NCI-H2227 (cell line): Measurements from ENCODE around the gene DPYD.

Source experiments
- DNase-seq: peaks from one replicate; lab custom pipeline; 2025; ENCODE audit not compliant: unreplicated experiment; lab: John Stamatoyannopoulos, UW

Gene DPYD

GRCh38 chr1:97792655-97793054 lies 128.2 kb downstream of the DPYD start:
- no peak for DNase-seq

DNA sequence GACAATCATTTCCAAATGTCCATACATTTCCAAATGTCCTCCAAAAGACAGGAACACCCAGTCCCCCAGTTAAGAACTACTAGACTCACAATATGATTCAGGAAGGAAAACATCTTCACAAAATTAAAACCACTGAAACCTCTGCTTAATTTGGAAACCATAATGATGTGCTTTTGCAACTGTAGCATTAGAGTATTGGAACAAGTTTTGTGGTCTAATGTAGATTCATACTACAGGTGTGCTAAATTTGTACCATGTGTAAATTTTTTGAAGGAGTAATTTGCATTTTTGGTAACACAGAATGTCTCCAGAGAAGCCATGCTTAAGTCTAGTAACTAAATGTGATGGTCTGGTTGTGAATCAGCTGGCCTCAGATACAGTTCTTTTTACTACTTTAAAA lies 129.6 kb downstream of the DPYD start:
- DNase-seq = no peak

DNA sequence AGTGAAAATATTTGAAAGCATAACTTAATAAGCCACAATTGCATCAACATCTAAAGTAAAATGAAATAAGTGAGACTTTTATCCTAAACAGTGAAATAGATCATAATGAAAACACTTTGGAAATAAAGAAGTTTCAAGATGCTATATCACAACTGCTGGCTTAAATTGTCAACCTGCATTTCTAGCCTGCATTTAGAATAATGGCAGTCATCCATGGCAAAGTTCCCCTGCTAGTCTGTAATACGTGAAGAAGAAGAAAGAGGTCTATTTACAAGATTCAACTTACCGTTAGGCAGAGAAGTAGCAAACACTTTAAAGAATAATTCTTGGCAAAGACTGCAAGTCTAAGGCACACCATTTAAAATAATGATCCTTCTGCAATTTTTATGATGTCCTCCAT lies 133.6 kb downstream of the DPYD start:
- no peak for DNase-seq

DNA sequence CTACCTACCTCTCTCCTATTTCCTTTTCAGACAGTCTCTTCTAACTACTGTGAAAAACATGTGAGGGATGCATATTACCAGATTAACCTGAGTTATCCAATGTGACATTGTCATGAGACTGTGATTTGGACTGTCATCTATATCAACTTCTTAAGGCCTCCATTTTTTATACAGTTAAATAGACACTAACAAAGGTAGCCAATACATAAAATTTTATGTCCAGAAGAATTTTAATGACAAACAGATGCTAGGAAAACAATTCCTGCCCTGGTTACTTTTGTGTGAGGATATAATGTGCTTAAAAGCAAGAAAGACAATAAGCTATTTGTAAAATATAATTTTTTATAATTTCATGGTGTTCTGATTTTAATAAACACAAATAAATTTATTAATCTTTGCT lies 136.2 kb downstream of the DPYD start:
- DNase-seq = no peak

DNA sequence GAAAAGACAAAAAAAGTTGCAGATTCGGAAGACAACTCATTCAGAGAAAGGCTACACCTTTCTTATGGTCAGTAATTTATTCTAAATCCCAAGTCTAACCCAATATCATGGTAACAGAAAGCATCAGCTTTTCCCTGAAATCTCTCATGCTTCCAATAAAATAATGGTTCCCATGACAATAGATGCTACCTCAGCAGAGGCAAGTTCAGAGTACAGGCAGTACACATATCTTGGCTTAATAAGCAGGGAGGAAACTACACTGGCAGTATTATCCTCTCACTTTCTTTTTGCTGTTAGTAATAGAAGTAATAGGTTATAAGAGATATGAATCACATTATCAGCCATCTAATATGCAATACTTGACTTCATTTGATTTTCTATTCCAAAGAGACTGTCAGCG lies 137.1 kb downstream of the DPYD start:
- no peak for DNase-seq

- DNase-seq = no peak
Measured at GRCh38 chr1:97781762-97782337, 139.0 kb downstream of the DPYD start.

DNA sequence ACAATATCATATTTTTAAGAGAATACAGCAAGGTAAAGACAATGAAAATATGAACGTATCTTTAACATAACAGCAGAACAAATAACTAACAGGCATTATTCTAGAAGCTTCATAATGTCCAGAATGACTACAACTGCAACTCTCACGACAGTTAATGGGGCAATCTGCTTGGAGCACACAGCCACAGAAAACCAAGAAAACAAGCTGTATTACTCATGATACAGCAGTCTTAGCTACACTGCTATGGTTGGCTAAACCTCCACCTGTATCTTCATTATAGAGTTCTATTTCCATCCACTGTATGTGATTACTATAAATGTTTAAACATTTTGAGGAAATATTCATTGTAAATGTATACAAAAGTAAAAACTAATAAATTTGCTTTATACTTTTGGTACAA lies 139.9 kb downstream of the DPYD start:
- no peak for DNase-seq

GRCh38 chr1:97778718-97779117 lies 142.1 kb downstream of the DPYD start:
- no peak for DNase-seq

GRCh38 chr1:97770376-97770775 lies 150.5 kb downstream of the DPYD start:
- DNase-seq = no peak

- DNase-seq = no peak
Measured at GRCh38 chr1:97767381-97767780, 153.5 kb downstream of the DPYD start.

DNA sequence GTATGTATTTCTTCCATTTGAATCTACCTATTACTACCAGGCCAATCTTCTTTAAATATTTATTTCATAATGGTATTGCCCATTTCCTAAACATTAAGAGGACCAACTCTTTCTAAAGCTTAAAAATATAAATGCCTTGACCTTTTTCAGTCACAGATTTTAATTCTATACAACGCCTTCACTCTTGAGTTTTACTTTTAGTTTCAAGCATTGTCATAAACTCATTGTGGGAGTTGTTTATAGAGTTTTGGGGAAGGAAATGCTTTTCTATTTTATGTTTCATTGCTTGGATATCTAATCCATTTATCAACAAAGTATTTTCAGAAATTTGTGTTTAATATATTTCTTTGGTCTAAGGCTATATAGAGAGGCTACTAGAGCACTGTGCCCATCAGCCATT lies 155.8 kb downstream of the DPYD start:
- DNase-seq = no peak

DNA sequence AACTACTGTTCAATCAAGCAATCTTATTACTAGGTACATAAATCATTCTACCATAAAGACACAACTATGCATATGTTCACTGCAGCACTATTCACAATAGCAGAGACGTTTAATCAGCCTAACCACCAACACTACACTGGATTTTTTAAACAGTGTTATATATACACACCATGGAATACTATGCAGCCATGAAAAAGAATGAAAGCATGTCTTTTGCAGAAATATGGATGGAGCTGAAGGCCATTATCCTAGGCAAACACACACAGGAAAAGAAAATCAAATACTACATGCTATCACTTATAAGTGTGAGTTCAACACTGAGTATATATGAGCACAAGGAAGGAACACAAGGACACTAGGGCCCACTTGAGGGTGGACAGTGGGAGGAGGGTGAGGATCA lies 159.2 kb downstream of the DPYD start:
- no peak for DNase-seq

- no peak for DNase-seq
Measured at GRCh38 chr1:97759078-97759477, 161.8 kb downstream of the DPYD start.

- no peak for DNase-seq
Measured at GRCh38 chr1:97758541-97759057, 162.2 kb downstream of the DPYD start.

- no peak for DNase-seq
Measured at GRCh38 chr1:97745912-97746311, 174.9 kb downstream of the DPYD start.

DNA sequence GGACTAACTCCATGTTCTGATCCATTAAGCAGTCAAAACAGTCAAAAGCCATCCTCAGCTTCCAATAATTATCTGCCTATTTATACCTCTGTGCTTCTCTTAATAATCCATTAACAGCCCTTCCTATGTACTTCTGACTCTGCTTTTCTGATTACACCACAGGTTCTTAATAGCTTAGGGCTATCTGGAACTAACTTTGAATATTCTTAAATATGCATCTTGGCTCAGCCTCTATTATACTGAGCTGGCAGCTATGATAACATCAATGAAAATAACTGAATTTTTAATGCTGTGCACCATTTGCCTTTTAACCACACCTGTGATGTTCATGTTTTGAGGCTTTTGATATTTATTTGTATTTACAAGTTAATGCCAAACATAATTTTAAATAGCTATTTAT lies 175.9 kb downstream of the DPYD start:
- no peak for DNase-seq

DNA sequence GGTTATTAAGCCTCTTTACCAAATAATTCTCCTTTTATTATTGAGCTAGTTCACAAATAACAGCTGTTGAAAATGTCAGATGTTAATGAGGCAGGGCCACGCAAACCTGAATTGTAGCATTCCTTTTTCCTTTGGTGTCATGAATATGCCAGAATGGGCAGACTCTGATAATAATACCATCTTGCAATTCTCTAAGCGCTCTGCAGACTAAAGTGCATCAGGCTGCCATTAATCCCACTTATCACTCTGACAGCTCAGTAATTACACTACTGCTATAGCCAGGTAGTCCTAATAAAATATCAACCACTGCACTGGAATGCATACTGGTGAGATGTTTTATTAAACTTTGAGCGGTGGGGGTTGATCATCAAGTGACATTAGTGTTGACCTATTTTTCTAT lies 177.7 kb downstream of the DPYD start:
- DNase-seq = peak; percentile 90

- DNase-seq = no peak
Measured at GRCh38 chr1:97740891-97741290, 179.9 kb downstream of the DPYD start.

- no peak for DNase-seq
Measured at GRCh38 chr1:97739596-97740103, 181.2 kb downstream of the DPYD start.

GRCh38 chr1:97738270-97738669 lies 182.6 kb downstream of the DPYD start:
- peak; percentile 24 for DNase-seq

- DNase-seq = no peak
Measured at GRCh38 chr1:97730271-97730670, 190.6 kb downstream of the DPYD start.

DNA sequence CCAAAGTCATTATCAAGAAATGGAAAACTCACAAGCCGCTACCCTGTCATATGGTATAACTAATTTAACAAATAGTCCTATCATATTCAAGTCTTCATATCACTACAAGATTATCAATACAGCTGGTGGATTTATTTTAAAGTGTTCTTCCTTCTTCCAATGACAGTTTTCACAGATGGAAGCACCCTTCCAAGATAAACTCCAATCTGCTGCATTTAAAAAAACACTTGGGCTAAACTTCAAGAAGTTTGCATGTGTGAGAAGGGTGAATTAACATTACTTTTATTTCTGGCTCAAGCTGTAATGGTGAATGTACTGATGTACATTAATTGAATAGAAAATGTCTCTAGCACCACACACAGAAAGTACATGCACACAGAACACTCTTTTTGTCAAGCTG lies 192.4 kb downstream of the DPYD start:
- DNase-seq = no peak

DNA sequence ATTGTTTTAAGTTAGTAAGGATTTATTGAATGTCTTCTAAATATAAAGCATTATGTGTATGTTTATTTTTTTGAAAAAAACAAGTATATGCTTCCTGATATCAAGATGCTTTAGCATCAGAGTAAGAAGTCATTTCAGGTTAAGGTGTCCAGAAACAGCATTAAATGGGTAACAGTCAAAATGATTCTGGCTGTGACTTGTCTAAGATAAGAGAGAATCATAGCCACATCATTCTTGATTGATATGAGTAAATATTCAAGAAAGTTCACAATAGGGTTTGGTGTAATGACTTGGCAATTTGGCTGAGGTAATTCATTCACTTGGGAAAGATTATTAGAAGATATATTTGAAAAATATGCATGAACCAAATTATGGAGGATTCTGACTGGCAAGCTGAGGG lies 193.8 kb downstream of the DPYD start:
- no peak for DNase-seq
